HCT116 (cell line): ENCODE measurements around the gene TFB2M. TPM values are rescaled to one million over a fixed set of nuclear protein-coding genes. Genes with fewer than 3 reads are reported as not detected.

ENCODE experiments used
- ATAC-seq: fragments of 200-7000 bp; cut with Tn5 transposase; 2 replicates; pipeline ENCODE4 v1.9.1; 2020; ENCODE audit warnings: mild to moderate bottlenecking, moderate library complexity
- BruUV-seq: library from RNA; stranded (reverse); fragments of 400-500 nt; replicated peaks from 2 replicates; lab custom pipeline; 2021; lab: Mats Ljungman, UMichigan
- CTCF ChIA-PET: fragments of 300-600 bp; sonication (Branson Sonifier 250); formaldehyde crosslinking; loops from one replicate; lab custom pipeline; 2021; ENCODE audit warnings: antibody characterized with exemption; lab: Charles Lee
- POLR2A ChIA-PET: fragments of 300-600, 350-600 bp; sonication (Branson Sonifier 250); formaldehyde crosslinking; loops from one replicate; lab custom pipeline; 2021; ENCODE audit warnings: antibody characterized with exemption; lab: Charles Lee
- RAD21 ChIA-PET, 2 experiments: fragments of 300-600 bp; sonication (Branson Sonifier 250); formaldehyde crosslinking; loops; one replicate each; lab custom pipeline; 2023; ENCODE audit warnings: low total read pairs in 2 of 2; ENCODE audit not compliant: uncharacterized antibody in 2 of 2, unreplicated experiment in 2 of 2, low non-redundant PET in 1 of 2; lab: Charles Lee
- DNase-seq: peaks from one replicate; pipeline ENCODE4 v3.0.0-alpha.2; 2010; ENCODE audit warnings: low read depth, low spot score
- H2AFZ ChIP-seq: fragments of 200-600 bp; shearing (Covaris generic), sonication (generic); 2 replicates; pipeline ENCODE4 v1.6.1; 2017; ENCODE audit warnings: low read depth, mixed run types, mixed read lengths, antibody characterized with exemption, low read length; ENCODE audit not compliant: poor library complexity, severe bottlenecking
- H3K27ac ChIP-seq: 2 replicates; pipeline ENCODE4 v1.5.1; 2012; ENCODE audit warnings: low read depth, low read length
- H3K27me3 ChIP-seq: fragments of 200-600 bp; sonication (generic); 2 replicates; pipeline ENCODE4 v1.6.1; 2016; ENCODE audit warnings: mixed run types, low read length, mixed read lengths; ENCODE audit not compliant: insufficient read depth
- H3K36me3 ChIP-seq, 2 experiments: fragments of 200-500 bp in 1 of 2; fragments of 200-600 bp in 1 of 2; sonication (Bioruptor generic) in 1 of 2; sonication (generic) in 1 of 2; 2 replicates each; pipeline versions ENCODE4 v1.5.1 to v1.6.1; 2014 to 2016; ENCODE audit warnings: low read length in 2 of 2, inconsistent platforms in 1 of 2, mixed read lengths in 1 of 2, mixed run types in 1 of 2; ENCODE audit not compliant: insufficient read depth in 2 of 2, control insufficient read depth in 1 of 2
- H3K4me1 ChIP-seq, 2 experiments: fragments of 200-600 bp in 1 of 2; sonication (generic) in 1 of 2; 2 replicates each; pipeline versions ENCODE4 v1.5.1 to v1.6.1; 2012 to 2017; ENCODE audit warnings: low read length in 2 of 2, inconsistent platforms in 1 of 2, mild to moderate bottlenecking in 1 of 2, mixed read lengths in 1 of 2, mixed run types in 1 of 2, moderate library complexity in 1 of 2; ENCODE audit not compliant: insufficient read depth in 2 of 2, control insufficient read depth in 1 of 2
- H3K4me2 ChIP-seq: fragments of 200-600 bp; sonication (generic); 2 replicates; pipeline ENCODE4 v1.6.1; 2017; ENCODE audit warnings: mixed run types, low read length, mixed read lengths
- H3K4me3 ChIP-seq, 2 experiments: fragments of 200-600 bp in 1 of 2; sonication (generic) in 1 of 2; replicated peaks in 1 of 2; 2 replicates each; pipeline ENCODE4 v1.5.1; 2011 to 2016; ENCODE audit warnings: low read length in 2 of 2, control low read depth in 1 of 2, low read depth in 1 of 2, mild to moderate bottlenecking in 1 of 2, mixed read lengths in 1 of 2, mixed run types in 1 of 2
- H3K79me2 ChIP-seq: fragments of 200-600 bp; sonication (generic); 2 replicates; pipeline ENCODE4 v1.6.1; 2017; ENCODE audit warnings: mild to moderate bottlenecking, mixed run types, low read length, moderate library complexity, mixed read lengths; ENCODE audit not compliant: insufficient read depth
- H3K9ac ChIP-seq: fragments of 200-600 bp; sonication (generic); 2 replicates; pipeline ENCODE4 v1.6.1; 2016; ENCODE audit warnings: low read length, mixed read lengths
- H3K9me2 ChIP-seq: fragments of 200-600 bp; sonication (generic), shearing (Covaris generic); 2 replicates; pipeline ENCODE4 v1.6.1; 2017; ENCODE audit warnings: mixed run types, mild to moderate bottlenecking, moderate library complexity; ENCODE audit not compliant: insufficient read depth
- H3K9me3 ChIP-seq, 2 experiments: fragments of 200-500 bp in 1 of 2; fragments of 200-600 bp in 1 of 2; sonication (Bioruptor generic) in 1 of 2; sonication (generic) in 1 of 2; 2 replicates each; pipeline ENCODE4 v1.6.1; 2014 to 2017; ENCODE audit warnings: low read length in 2 of 2, mixed read lengths in 2 of 2, inconsistent platforms in 1 of 2, low read depth in 1 of 2, mild to moderate bottlenecking in 1 of 2, mixed run types in 1 of 2, moderate library complexity in 1 of 2; ENCODE audit not compliant: control insufficient read depth in 1 of 2, insufficient read depth in 1 of 2
- H4K20me1 ChIP-seq: fragments of 200-600 bp; sonication (generic), shearing (Covaris generic); 2 replicates; pipeline ENCODE4 v1.6.1; 2017; ENCODE audit warnings: mixed run types, mild to moderate bottlenecking, moderate library complexity; ENCODE audit not compliant: insufficient read depth
- ATF3 ChIP-seq: IDR thresholded peaks from 2 replicates; pipeline ENCODE4 v1.6.1; 2012
- EGR1 ChIP-seq: IDR thresholded peaks from 2 replicates; pipeline ENCODE4 v1.6.1; 2012; ENCODE audit warnings: low read depth
- EZH2 ChIP-seq: fragments of 200-600 bp; sonication (generic); IDR thresholded peaks from 2 replicates; pipeline ENCODE4 v1.6.1; 2017; ENCODE audit warnings: antibody characterized with exemption, mixed run types
- POLR2A ChIP-seq: IDR thresholded peaks from 2 replicates; pipeline ENCODE4 v1.7.0; 2011; ENCODE audit warnings: borderline replicate concordance; ENCODE audit not compliant: insufficient read depth, insufficient read length; ENCODE audit errors: extremely low read depth
- POLR2AphosphoS5 ChIP-seq: IDR thresholded peaks from 2 replicates; pipeline ENCODE4 v1.6.1; 2011; ENCODE audit warnings: mild to moderate bottlenecking, low read depth, low read length, moderate library complexity
- RAD21 ChIP-seq: IDR thresholded peaks from 2 replicates; pipeline ENCODE4 v1.6.1; 2012; ENCODE audit warnings: low read depth, mild to moderate bottlenecking
- SIN3A ChIP-seq: IDR thresholded peaks from 2 replicates; pipeline ENCODE4 v1.6.1; 2012; ENCODE audit warnings: low read depth
- SP1 ChIP-seq: IDR thresholded peaks from 2 replicates; pipeline ENCODE4 v1.6.1; 2012; ENCODE audit warnings: low read depth
- SRF ChIP-seq: IDR thresholded peaks from 2 replicates; pipeline ENCODE4 v1.6.1; 2012; ENCODE audit warnings: low read depth
- TCF7L2 ChIP-seq: IDR thresholded peaks from 2 replicates; pipeline ENCODE4 v1.7.0; 2011; ENCODE audit warnings: borderline replicate concordance, inconsistent platforms; ENCODE audit not compliant: insufficient read depth, insufficient read length; ENCODE audit errors: extremely low read depth
- YY1 ChIP-seq: IDR thresholded peaks from 2 replicates; pipeline ENCODE4 v1.6.1; 2011; ENCODE audit warnings: low read length, low read depth, moderate library complexity, mild to moderate bottlenecking; ENCODE audit not compliant: insufficient replicate concordance; ENCODE audit errors: extremely low read depth
- ZFX ChIP-seq: fragments of 450-650 bp; IDR thresholded peaks from 2 replicates; pipeline ENCODE4 v1.6.1; 2017
- ZNF274 ChIP-seq: fragments of 200-500 bp; sonication (Bioruptor generic); IDR thresholded peaks from 2 replicates; pipeline ENCODE4 v1.6.1; 2014; ENCODE audit warnings: mild to moderate bottlenecking, low read depth, low read length, inconsistent platforms
- intact Hi-C: fragments of 100-400 bp; cut with micrococcal nuclease; formaldehyde crosslinking; loops from 2 replicates; pipeline ENCODE4 v1.10.0; 2022
- total RNA-seq: library from RNA; stranded (reverse); gene quantifications from one replicate; pipeline ENCODE4 v1.2.1, GENCODE V29; 2021; ENCODE audit not compliant: unreplicated experiment
- TF ChIP-seq, protein P1 (sequence below): IDR thresholded peaks from 2 replicates; pipeline ENCODE4 v1.6.1; 2012
- TF ChIP-seq, protein P2 (sequence below): IDR thresholded peaks from 2 replicates; pipeline ENCODE4 v1.6.1; 2011; ENCODE audit warnings: mild to moderate bottlenecking, low read length, moderate library complexity; ENCODE audit not compliant: insufficient replicate concordance; ENCODE audit errors: extremely low read depth

Gene TFB2M
- total RNA-seq, 1 experiment from 2014 or later = 24.4 TPM

GRCh38 chr1:246587606-246588005 is 21.5 kb upstream of the TFB2M start:
- TF ChIP-seq, protein P1, sequence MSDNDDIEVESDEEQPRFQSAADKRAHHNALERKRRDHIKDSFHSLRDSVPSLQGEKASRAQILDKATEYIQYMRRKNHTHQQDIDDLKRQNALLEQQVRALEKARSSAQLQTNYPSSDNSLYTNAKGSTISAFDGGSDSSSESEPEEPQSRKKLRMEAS = no peak
- no peak for TF ChIP-seq RAD21
- no peak for TF ChIP-seq POLR2A
- no peak for TF ChIP-seq SRF
- TF ChIP-seq, protein P2, sequence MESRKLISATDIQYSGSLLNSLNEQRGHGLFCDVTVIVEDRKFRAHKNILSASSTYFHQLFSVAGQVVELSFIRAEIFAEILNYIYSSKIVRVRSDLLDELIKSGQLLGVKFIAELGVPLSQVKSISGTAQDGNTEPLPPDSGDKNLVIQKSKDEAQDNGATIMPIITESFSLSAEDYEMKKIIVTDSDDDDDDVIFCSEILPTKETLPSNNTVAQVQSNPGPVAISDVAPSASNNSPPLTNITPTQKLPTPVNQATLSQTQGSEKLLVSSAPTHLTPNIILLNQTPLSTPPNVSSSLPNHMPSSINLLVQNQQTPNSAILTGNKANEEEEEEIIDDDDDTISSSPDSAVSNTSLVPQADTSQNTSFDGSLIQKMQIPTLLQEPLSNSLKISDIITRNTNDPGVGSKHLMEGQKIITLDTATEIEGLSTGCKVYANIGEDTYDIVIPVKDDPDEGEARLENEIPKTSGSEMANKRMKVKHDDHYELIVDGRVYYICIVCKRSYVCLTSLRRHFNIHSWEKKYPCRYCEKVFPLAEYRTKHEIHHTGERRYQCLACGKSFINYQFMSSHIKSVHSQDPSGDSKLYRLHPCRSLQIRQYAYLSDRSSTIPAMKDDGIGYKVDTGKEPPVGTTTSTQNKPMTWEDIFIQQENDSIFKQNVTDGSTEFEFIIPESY = no peak
- TF ChIP-seq ZNF274 = no peak
- TF ChIP-seq POLR2AphosphoS5 = no peak
- TF ChIP-seq SIN3A = no peak
- Histone ChIP-seq H3K9ac (no peak overlapping the region), H3K27me3 (no peaks in the 10 kb centered on the region), H4K20me1 (no peaks in the 10 kb centered on the region), H3K4me3 (no peak overlapping the region), H3K36me3 (no peaks in the 10 kb centered on the region), H3K79me2 (peaks cover 3% of the 10 kb centered on the region), H3K27ac (no peak overlapping the region), H3K9me3 (no peaks in the 10 kb centered on the region), H2AFZ (no peak overlapping the region), H3K9me2 (no peaks in the 10 kb centered on the region), H3K4me1 (no peaks in the 10 kb centered on the region), H3K4me2 (no peak overlapping the region)
- ChIA-PET POLR2A (no interaction called here), RAD21 (no interaction called here), CTCF (no interaction called here)
- no peak for ATAC-seq
- no peak for DNase-seq
- intact Hi-C loops = no loop called here
- BruUV-seq = no TSS peak

DNA sequence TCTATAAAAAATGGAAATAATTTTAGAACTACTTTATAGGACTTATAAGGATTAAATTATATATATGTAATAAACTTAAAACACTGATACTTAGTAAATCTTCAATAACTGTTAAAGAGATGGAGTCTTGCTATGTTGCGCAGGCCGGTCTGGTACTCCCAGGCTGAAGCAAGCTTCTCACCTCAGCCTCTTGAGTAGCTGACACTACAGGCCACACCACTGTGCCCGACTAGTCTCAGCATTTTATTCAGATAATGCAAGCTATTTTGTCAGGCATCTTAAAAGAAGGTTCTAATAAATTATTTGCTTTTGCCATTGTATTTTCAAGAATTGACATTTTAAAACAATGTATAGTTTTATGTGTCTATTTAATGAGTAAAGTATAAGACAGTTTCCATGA is 21.0 kb upstream of the TFB2M start:
- no peak overlapping the region for H3K27ac ChIP-seq
- CTCF ChIA-PET = no interaction called here
- POLR2A ChIA-PET = no interaction called here
- H2AFZ ChIP-seq = no peak overlapping the region
- peaks cover 3% of the 10 kb centered on the region for H3K79me2 ChIP-seq
- H3K4me2 ChIP-seq = no peak overlapping the region
- H3K9me2 ChIP-seq = no peaks in the 10 kb centered on the region
- H3K4me1 ChIP-seq = no peaks in the 10 kb centered on the region
- H3K9me3 ChIP-seq = no peaks in the 10 kb centered on the region
- RAD21 ChIA-PET = no interaction called here
- BruUV-seq = no TSS peak
- H3K36me3 ChIP-seq = no peaks in the 10 kb centered on the region
- no peaks in the 10 kb centered on the region for H4K20me1 ChIP-seq
- ATAC-seq (no peak), DNase-seq (no peak)
- no peak overlapping the region for H3K4me3 ChIP-seq
- no peaks in the 10 kb centered on the region for H3K27me3 ChIP-seq
- intact Hi-C loops = no loop called here
- H3K9ac ChIP-seq = no peak overlapping the region
- TF ChIP-seq ATF3 (no peak), ZFX (no peak), TCF7L2 (no peak), SP1 (no peak), SIN3A (no peak), YY1 (no peak), EZH2 (no peak), EGR1 (no peak), POLR2A (no peak), RAD21 (no peak), SRF (no peak)
- TF ChIP-seq, protein P2 = no peak
- TF ChIP-seq, protein P1 = no peak
